Caki2 (cell line): ENCODE data around the gene ATP6AP2. TPM values are rescaled to one million over a fixed set of nuclear protein-coding genes. Genes with fewer than 3 reads are reported as not detected.
"Not testable (repeated sequence)": the region's sequence is repeated elsewhere in the genome, so short reads cannot be mapped to it uniquely, and the experiment has no call there.

Experiments
- DNase-seq: peaks from one replicate; pipeline ENCODE4 v3.0.0-alpha.2; 2015; ENCODE audit warnings: low read depth
- in situ Hi-C: cut with HindIII; loops from 2 replicates; pipeline ENCODE4 v1.10.0; 2016; ENCODE audit warnings: low sequenced_read_pairs, low pct_unique_long_range_greater_than_20kb, mixed read lengths
- total RNA-seq: library from RNA; depleted of rRNA; stranded (reverse); fragments of >200 nt; shearing (Covaris generic); gene quantifications from 2 replicates; pipeline ENCODE4 v1.2.3, GENCODE V29; 2014; ENCODE audit warnings: low replicate concordance

ATP6AP2 gene
- total RNA-seq, 1 experiment from 2014 or later, result 104 TPM

GRCh38 chrX:40571164-40571563 lies 9.6 kb upstream of the ATP6AP2 start:
- DNase-seq, in situ Hi-C loops: not testable (repeated sequence)

GRCh38 chrX:40571600-40571999 lies 9.2 kb upstream of the ATP6AP2 start:
- in situ Hi-C loops, result no loop called here
- no peak for DNase-seq

- in situ Hi-C loops, result no loop called here
- peak; percentile 4 for DNase-seq
These were observed 7.0 kb upstream of the ATP6AP2 start for GRCh38 chrX:40573763-40574162.

GRCh38 chrX:40575411-40575810 lies 5.4 kb upstream of the ATP6AP2 start:
- DNase-seq, result peak; percentile 21

GRCh38 chrX:40576291-40576690 lies 4.5 kb upstream of the ATP6AP2 start:
- in situ Hi-C loops, result no loop called here
- DNase-seq, result no peak

More at GRCh38 chrX:40575411-40575810, 5.4 kb upstream of the ATP6AP2 start:
- in situ Hi-C loops, result not testable (repeated sequence)

- in situ Hi-C loops, result no loop called here
These were observed 2.6 kb upstream of the ATP6AP2 start for GRCh38 chrX:40578039-40578695.

GRCh38 chrX:40579141-40579540 lies 1.6 kb upstream of the ATP6AP2 start:
- in situ Hi-C loops, result no loop called here
- DNase-seq, result no peak

More at GRCh38 chrX:40578039-40578695, 2.6 kb upstream of the ATP6AP2 start:
- DNase-seq, result no peak

- no peak for DNase-seq
These were observed 752 bp upstream of the ATP6AP2 start for GRCh38 chrX:40579900-40580536.

GRCh38 chrX:40581336-40581920 lies 658 bp downstream of the ATP6AP2 start:
- peak; percentile 2 for DNase-seq
- in situ Hi-C loops, result no loop called here

More at GRCh38 chrX:40579900-40580536, 752 bp upstream of the ATP6AP2 start:
- in situ Hi-C loops, result no loop called here

- in situ Hi-C loops, DNase-seq: not testable (repeated sequence)
These were observed 1.4 kb downstream of the ATP6AP2 start for GRCh38 chrX:40582178-40582577.

GRCh38 chrX:40582811-40583210 lies 2.0 kb downstream of the ATP6AP2 start:
- DNase-seq, result no peak
- in situ Hi-C loops, result no loop called here

GRCh38 chrX:40587623-40588022 lies 6.9 kb downstream of the ATP6AP2 start:
- in situ Hi-C loops, DNase-seq: not testable (repeated sequence)

- in situ Hi-C loops, DNase-seq: not testable (repeated sequence)
These were observed 9.0 kb downstream of the ATP6AP2 start for GRCh38 chrX:40589616-40590321.

- in situ Hi-C loops, result no loop called here
- DNase-seq, result no peak
These were observed 22.7 kb downstream of the ATP6AP2 start for GRCh38 chrX:40603446-40603845.

GRCh38 chrX:40607381-40607780 lies 26.6 kb downstream of the ATP6AP2 start:
- in situ Hi-C loops, result no loop called here
- DNase-seq, result no peak

- in situ Hi-C loops, result no loop called here
- DNase-seq, result no peak
These were observed 31.7 kb downstream of the ATP6AP2 start for GRCh38 chrX:40612511-40612910.

- no peak for DNase-seq
- in situ Hi-C loops, result no loop called here
These were observed 35.2 kb downstream of the ATP6AP2 start for GRCh38 chrX:40615976-40616375.

GRCh38 chrX:40617566-40617965 lies 36.8 kb downstream of the ATP6AP2 start:
- in situ Hi-C loops, result no loop called here
- DNase-seq, result no peak
